Neutrophil (primary cell): ENCODE results near the gene SNX1.

Source experiments
- H3K27ac ChIP-seq: fragments of 200-600 bp; sonication (generic); 2 replicates; pipeline ENCODE4 v1.5.1; 2016; ENCODE audit warnings: mild to moderate bottlenecking, moderate library complexity
- H3K27me3 ChIP-seq: fragments of 200-600 bp; sonication (generic); 2 replicates; pipeline ENCODE4 v1.6.0; 2016; ENCODE audit warnings: mild to moderate bottlenecking
- H3K36me3 ChIP-seq: fragments of 200-600 bp; sonication (generic); 2 replicates; pipeline ENCODE4 v1.5.1; 2017
- H3K4me1 ChIP-seq, 2 experiments: fragments of 200-600 bp in 1 of 2; sonication (generic) in 1 of 2; 1 replicate in 1 of 2; 2 replicates in 1 of 2; pipeline versions ENCODE4 v1.5.1 to v1.6.1; 2013 to 2016; ENCODE audit warnings: low read depth in 1 of 2, low read length in 1 of 2, mild to moderate bottlenecking in 1 of 2, moderate library complexity in 1 of 2; ENCODE audit not compliant: control insufficient read depth in 1 of 2, insufficient read depth in 1 of 2
- H3K4me3 ChIP-seq, 2 experiments: fragments of 200-600 bp in 1 of 2; sonication (generic) in 1 of 2; 1 replicate in 1 of 2; 2 replicates in 1 of 2; pipeline ENCODE4 v1.5.1; 2013 to 2016; ENCODE audit warnings: low read depth in 1 of 2, low read length in 1 of 2, mild to moderate bottlenecking in 1 of 2, moderate library complexity in 1 of 2
- H3K9me3 ChIP-seq: fragments of 200-600 bp; sonication (generic); 2 replicates; pipeline ENCODE4 v1.5.1; 2016
- CTCF ChIP-seq: fragments of 200-600 bp; sonication (generic); IDR thresholded peaks from 2 replicates; pipeline ENCODE4 v1.5.1; 2016; ENCODE audit warnings: antibody characterized with exemption

SNX1 gene

GRCh38 chr15:64132217-64132616, 36.4 kb downstream of the SNX1 start:
- Histone ChIP-seq H3K9me3 (no peaks in the 10 kb centered on the region), H3K27me3 (no peaks in the 10 kb centered on the region), H3K27ac (no peak overlapping the region), H3K4me3 (no peak overlapping the region), H3K36me3 (peaks cover 100% of the 10 kb centered on the region), H3K4me1 (no peaks in the 10 kb centered on the region)
- no peak for TF ChIP-seq CTCF

DNA sequence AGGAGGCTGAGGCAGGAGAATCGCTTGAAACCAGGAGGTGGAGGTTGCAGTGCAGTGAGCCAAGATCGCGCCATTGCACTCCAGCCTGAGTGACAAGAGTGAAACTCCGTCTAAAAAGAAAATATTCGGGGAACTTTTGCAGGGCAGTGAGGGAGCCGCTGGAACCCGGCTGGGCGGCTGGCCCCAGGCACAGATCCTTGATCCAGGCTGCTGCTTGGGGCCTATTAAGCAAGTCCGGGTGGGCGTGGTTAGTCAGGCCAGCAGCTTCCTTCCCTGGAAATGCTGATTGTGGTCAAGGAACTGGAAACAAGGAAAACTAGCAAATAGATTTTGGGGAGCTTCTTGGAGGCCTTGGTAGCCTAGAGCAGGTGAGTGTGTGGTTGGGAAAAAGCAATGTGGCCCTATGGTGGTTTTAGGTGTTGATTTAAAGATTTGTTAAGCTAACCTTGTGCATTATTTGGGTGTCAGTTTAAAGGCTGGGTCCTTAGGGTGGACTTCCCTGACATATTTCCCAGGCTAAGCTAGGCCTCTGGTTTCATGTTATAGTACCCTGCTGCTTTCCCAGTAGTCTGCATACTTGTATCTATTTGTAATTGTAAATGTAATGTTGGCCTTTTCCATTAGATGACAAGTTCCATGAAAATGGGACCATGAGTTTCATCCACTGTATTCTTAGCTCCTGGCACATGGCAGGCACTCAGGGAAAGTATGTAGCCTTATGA, 38.0 kb downstream of the SNX1 start:
- Histone ChIP-seq H3K27ac (no peak overlapping the region), H3K4me3 (no peak overlapping the region), H3K36me3 (peaks cover 100% of the 10 kb centered on the region), H3K9me3 (no peaks in the 10 kb centered on the region), H3K4me1 (no peaks in the 10 kb centered on the region), H3K27me3 (no peaks in the 10 kb centered on the region)
- TF ChIP-seq CTCF: no peak

GRCh38 chr15:64134345-64134829, 38.6 kb downstream of the SNX1 start:
- TF ChIP-seq CTCF: no peak
- H3K9me3 ChIP-seq: no peaks in the 10 kb centered on the region
- H3K36me3 ChIP-seq: peaks cover 96% of the 10 kb centered on the region
- no peak overlapping the region for H3K27ac ChIP-seq
- H3K4me1 ChIP-seq: no peaks in the 10 kb centered on the region
- H3K4me3 ChIP-seq: no peak overlapping the region
- no peaks in the 10 kb centered on the region for H3K27me3 ChIP-seq

DNA sequence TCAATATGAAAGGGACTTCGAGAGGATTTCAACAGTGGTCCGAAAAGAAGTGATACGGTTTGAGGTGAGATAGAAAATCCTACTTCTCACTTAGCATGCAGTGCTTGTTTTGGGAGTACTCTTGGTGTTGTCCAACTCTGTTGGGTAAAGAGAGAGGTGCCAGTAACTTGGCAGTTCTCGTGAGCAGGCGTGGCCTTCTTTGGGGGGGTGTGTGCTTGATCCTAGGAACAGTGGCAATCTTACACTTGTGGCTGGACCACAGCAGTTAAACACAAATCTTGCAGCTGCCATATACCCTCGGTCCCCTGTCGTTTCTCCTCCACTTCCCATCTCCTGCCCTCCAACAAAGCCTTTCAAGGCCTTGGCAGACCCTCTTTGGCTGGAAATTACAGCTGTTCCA, 40.6 kb downstream of the SNX1 start:
- no peak for TF ChIP-seq CTCF
- Histone ChIP-seq H3K27ac (no peak overlapping the region), H3K4me1 (no peaks in the 10 kb centered on the region), H3K9me3 (no peaks in the 10 kb centered on the region), H3K4me3 (no peak overlapping the region), H3K27me3 (no peaks in the 10 kb centered on the region), H3K36me3 (peaks cover 90% of the 10 kb centered on the region)

- Histone ChIP-seq H3K36me3 (peaks cover 90% of the 10 kb centered on the region), H3K4me3 (no peak overlapping the region), H3K9me3 (no peaks in the 10 kb centered on the region), H3K4me1 (no peaks in the 10 kb centered on the region), H3K27ac (no peak overlapping the region), H3K27me3 (no peaks in the 10 kb centered on the region)
- TF ChIP-seq CTCF: no peak
These were observed 41.5 kb downstream of the SNX1 start for GRCh38 chr15:64137226-64137833.
